ENCODE results near the gene SECISBP2. TPM values are rescaled to one million over a fixed set of nuclear protein-coding genes. Genes with fewer than 3 reads are reported as not detected.

The SECISBP2 gene
- total RNA-seq, 1 donor, result 30.8 TPM

DNA sequence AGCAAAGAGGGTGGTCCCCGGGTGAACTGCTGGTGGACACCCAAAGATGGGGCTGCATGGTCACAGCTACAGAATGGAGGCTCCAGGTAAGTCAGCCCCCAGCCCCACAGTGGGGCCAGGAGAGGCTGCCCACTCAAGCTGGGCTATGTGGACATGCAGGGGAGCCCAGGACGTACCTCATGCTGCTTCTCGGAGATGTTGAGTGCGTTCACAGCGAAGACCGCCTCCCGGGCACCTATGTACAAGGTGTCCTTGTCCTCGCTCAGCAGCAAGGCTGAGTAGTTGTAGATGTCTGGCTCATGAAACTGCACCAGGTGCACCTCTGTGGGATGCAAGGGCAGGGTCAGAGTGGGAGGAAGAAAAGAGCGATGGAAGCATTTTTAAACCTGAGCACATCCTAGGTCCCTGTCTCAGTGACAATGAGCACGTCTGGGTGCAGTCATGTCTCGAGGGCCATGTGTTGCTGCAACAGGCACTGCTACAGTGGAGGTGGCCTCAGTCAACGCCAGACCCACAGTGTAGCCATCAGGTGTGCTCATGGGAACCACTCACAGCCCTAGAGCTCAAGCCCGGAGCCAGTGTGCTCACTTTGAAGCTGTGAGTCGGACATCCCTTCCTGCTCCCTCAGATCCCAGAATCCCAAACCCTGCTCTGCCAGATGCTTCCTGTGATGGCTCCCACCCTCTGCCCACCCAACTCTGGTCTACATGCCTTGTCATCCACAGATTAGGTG, 84.6 kb downstream of the SECISBP2 start:
- H3K36me3 ChIP-seq (ENCODE audit: insufficient read depth, low read length), result no peaks in the 10 kb centered on the region
- H4K20me1 ChIP-seq (ENCODE audit: insufficient read depth, low read length), result no peaks in the 10 kb centered on the region
- no peaks in the 10 kb centered on the region for H3K27me3 ChIP-seq (ENCODE audit: insufficient read depth, low read length)
- H3K4me1 ChIP-seq (ENCODE audit: insufficient read depth, low read length), result no peaks in the 10 kb centered on the region
- TF ChIP-seq, protein P1, sequence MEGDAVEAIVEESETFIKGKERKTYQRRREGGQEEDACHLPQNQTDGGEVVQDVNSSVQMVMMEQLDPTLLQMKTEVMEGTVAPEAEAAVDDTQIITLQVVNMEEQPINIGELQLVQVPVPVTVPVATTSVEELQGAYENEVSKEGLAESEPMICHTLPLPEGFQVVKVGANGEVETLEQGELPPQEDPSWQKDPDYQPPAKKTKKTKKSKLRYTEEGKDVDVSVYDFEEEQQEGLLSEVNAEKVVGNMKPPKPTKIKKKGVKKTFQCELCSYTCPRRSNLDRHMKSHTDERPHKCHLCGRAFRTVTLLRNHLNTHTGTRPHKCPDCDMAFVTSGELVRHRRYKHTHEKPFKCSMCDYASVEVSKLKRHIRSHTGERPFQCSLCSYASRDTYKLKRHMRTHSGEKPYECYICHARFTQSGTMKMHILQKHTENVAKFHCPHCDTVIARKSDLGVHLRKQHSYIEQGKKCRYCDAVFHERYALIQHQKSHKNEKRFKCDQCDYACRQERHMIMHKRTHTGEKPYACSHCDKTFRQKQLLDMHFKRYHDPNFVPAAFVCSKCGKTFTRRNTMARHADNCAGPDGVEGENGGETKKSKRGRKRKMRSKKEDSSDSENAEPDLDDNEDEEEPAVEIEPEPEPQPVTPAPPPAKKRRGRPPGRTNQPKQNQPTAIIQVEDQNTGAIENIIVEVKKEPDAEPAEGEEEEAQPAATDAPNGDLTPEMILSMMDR (IDR thresholded peaks at IDR 0.05; ENCODE audit: extremely low read depth, low read depth, low read length), result no peak
- H3K4me2 ChIP-seq (ENCODE audit: insufficient read depth, low read length), result no peak overlapping the region
- H3K27ac ChIP-seq (ENCODE audit: low read depth, low read length), result no peak overlapping the region
- peaks cover 4% of the 10 kb centered on the region for H3K9me3 ChIP-seq (ENCODE audit: low read depth, low read length)
- no peak overlapping the region for H3K4me3 ChIP-seq (ENCODE audit: insufficient read depth, low read length)
- DNase-seq (ENCODE audit: insufficient read length, low spot score, missing footprints), result no peak
- no peaks in the 10 kb centered on the region for H3K79me2 ChIP-seq (ENCODE audit: insufficient read depth, low read length)
- no peak overlapping the region for H2AFZ ChIP-seq (ENCODE audit: low read length)

DNA sequence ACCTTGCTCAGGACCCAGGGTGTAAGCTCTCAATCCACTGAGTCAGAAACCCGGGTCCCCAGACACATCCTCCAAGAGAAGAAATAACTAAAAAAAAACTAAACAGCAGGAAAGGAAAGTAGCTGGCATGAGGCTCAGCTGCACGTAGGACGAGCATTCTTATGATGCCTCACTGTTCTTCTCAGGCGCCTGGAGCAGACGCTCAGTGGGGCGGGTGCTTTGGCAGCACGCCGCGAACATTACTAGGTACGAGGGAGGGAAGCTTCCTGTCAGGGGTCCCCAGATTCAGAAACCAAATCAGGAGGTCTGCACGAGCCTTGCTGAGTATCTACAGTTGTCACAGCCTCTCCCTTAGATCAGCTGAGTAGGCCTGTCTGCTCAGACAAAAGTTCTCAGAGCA, 85.8 kb downstream of the SECISBP2 start:
- TF ChIP-seq, protein P1 (IDR thresholded peaks at IDR 0.05; ENCODE audit: extremely low read depth, low read depth, low read length), result no peak
- no peaks in the 10 kb centered on the region for H3K79me2 ChIP-seq (ENCODE audit: insufficient read depth, low read length)
- no peak overlapping the region for H3K4me3 ChIP-seq (ENCODE audit: insufficient read depth, low read length)
- H3K9me3 ChIP-seq (ENCODE audit: low read depth, low read length), result peaks cover 4% of the 10 kb centered on the region
- H3K4me1 ChIP-seq (ENCODE audit: insufficient read depth, low read length), result no peaks in the 10 kb centered on the region
- H4K20me1 ChIP-seq (ENCODE audit: insufficient read depth, low read length), result no peaks in the 10 kb centered on the region
- no peak overlapping the region for H3K27ac ChIP-seq (ENCODE audit: low read depth, low read length)
- H2AFZ ChIP-seq (ENCODE audit: low read length), result no peak overlapping the region
- peak; percentile 66 for DNase-seq (ENCODE audit: insufficient read length, low spot score, missing footprints)
- no peaks in the 10 kb centered on the region for H3K27me3 ChIP-seq (ENCODE audit: insufficient read depth, low read length)
- H3K36me3 ChIP-seq (ENCODE audit: insufficient read depth, low read length), result no peaks in the 10 kb centered on the region
- H3K4me2 ChIP-seq (ENCODE audit: insufficient read depth, low read length), result no peak overlapping the region

DNA sequence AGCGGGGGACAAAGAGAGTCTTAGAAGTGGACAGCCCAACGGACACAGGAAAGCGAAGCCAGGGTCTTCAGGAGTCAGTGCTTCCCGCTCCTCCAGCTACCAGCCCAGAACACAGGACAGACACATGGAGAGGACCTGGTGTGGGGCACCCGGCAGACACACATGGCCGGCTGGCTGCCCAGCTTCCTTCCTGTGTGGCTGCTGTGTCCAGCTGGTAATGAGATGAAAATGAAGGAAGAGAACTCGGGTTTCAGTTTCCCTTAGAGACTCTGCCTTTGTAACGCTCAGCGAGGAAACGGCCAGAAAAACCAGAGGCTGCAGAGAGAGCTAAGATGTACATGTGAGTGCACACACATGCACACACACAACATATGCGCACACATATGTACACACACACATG, 87.5 kb downstream of the SECISBP2 start:
- H2AFZ ChIP-seq (ENCODE audit: low read length), result no peak overlapping the region
- H3K36me3 ChIP-seq (ENCODE audit: insufficient read depth, low read length), result no peaks in the 10 kb centered on the region
- no peak overlapping the region for H3K4me3 ChIP-seq (ENCODE audit: insufficient read depth, low read length)
- no peaks in the 10 kb centered on the region for H3K79me2 ChIP-seq (ENCODE audit: insufficient read depth, low read length)
- H3K4me1 ChIP-seq (ENCODE audit: insufficient read depth, low read length), result no peaks in the 10 kb centered on the region
- peaks cover 4% of the 10 kb centered on the region for H3K9me3 ChIP-seq (ENCODE audit: low read depth, low read length)
- TF ChIP-seq, protein P1 (IDR thresholded peaks at IDR 0.05; ENCODE audit: extremely low read depth, low read depth, low read length), result no peak
- H4K20me1 ChIP-seq (ENCODE audit: insufficient read depth, low read length), result no peaks in the 10 kb centered on the region
- no peak for DNase-seq (ENCODE audit: insufficient read length, low spot score, missing footprints)
- H3K27ac ChIP-seq (ENCODE audit: low read depth, low read length), result no peak overlapping the region
- H3K27me3 ChIP-seq (ENCODE audit: insufficient read depth, low read length), result no peaks in the 10 kb centered on the region
- no peak overlapping the region for H3K4me2 ChIP-seq (ENCODE audit: insufficient read depth, low read length)

DNA sequence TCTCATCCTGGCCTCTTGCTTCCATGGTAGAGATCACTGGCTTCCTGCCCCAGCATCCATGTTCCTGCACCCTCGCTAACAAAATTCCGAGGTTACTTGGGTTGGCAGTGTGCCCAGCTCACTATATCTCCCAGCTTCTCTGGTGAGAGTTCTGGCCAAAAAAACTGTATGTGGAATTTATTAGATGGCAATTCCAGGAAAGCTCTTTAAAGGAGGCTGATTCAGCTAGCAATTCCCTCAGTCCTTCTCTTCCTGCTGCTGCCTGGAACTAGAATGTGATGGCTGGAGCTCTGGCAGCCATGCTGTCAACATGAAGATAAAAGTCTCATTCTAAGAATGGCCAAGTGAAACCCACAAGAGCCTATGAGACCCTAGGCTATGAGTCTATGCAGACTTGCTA, 88.8 kb downstream of the SECISBP2 start:
- Histone ChIP-seq H3K4me1 (ENCODE audit: insufficient read depth, low read length) (no peaks in the 10 kb centered on the region), H3K4me3 (ENCODE audit: insufficient read depth, low read length) (no peak overlapping the region), H3K27me3 (ENCODE audit: insufficient read depth, low read length) (no peaks in the 10 kb centered on the region), H3K79me2 (ENCODE audit: insufficient read depth, low read length) (no peaks in the 10 kb centered on the region), H3K27ac (ENCODE audit: low read depth, low read length) (no peak overlapping the region), H2AFZ (ENCODE audit: low read length) (no peak overlapping the region), H4K20me1 (ENCODE audit: insufficient read depth, low read length) (no peaks in the 10 kb centered on the region), H3K36me3 (ENCODE audit: insufficient read depth, low read length) (no peaks in the 10 kb centered on the region), H3K9me3 (ENCODE audit: low read depth, low read length) (peaks cover 4% of the 10 kb centered on the region), H3K4me2 (ENCODE audit: insufficient read depth, low read length) (no peak overlapping the region)
- no peak for DNase-seq (ENCODE audit: insufficient read length, low spot score, missing footprints)
- TF ChIP-seq, protein P1 (IDR thresholded peaks at IDR 0.05; ENCODE audit: extremely low read depth, low read depth, low read length), result no peak
